PC-3 (cell line): Measurements from ENCODE around the gene ZNF488.
A peak's percentile ranks its signal among the peaks of the same experiment; 100 is the strongest.

Experiments
- EZH2 ChIP-seq: fragments of 300-600 bp; sonication (generic); IDR thresholded peaks from one replicate; pipeline ENCODE4 v1.6.1; 2017; ENCODE audit warnings: antibody characterized with exemption, mild to moderate bottlenecking, low read length; ENCODE audit not compliant: unreplicated experiment
- TF ChIP-seq, protein P1 (sequence below): fragments of 300-600 bp; sonication (generic); conservative IDR thresholded peaks from 2 replicates; pipeline ENCODE4 v1.5.1; 2017; ENCODE audit warnings: antibody characterized with exemption, low read depth, mild to moderate bottlenecking, low read length

DNA sequence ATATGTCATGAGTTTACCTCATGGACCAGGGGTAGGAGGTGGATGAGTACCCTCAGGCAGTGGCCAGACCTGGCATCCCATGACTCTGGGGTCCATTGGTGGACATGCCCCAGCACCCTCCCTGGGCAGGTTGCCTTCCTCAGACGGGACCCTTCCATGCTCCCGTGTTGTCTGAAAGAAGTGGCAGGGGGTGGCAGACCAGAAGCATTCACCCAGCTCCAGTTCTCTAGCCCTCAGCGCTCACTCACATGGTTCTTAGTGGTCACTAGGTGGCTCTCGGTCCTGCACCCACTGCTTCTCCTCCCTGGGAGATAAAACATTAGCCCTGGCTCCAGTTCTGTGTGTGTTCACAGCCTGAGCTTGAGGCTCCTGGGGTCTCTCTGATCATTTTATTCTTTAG, 29.9 kb downstream of the ZNF488 start:
- TF ChIP-seq, protein P1, sequence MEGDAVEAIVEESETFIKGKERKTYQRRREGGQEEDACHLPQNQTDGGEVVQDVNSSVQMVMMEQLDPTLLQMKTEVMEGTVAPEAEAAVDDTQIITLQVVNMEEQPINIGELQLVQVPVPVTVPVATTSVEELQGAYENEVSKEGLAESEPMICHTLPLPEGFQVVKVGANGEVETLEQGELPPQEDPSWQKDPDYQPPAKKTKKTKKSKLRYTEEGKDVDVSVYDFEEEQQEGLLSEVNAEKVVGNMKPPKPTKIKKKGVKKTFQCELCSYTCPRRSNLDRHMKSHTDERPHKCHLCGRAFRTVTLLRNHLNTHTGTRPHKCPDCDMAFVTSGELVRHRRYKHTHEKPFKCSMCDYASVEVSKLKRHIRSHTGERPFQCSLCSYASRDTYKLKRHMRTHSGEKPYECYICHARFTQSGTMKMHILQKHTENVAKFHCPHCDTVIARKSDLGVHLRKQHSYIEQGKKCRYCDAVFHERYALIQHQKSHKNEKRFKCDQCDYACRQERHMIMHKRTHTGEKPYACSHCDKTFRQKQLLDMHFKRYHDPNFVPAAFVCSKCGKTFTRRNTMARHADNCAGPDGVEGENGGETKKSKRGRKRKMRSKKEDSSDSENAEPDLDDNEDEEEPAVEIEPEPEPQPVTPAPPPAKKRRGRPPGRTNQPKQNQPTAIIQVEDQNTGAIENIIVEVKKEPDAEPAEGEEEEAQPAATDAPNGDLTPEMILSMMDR = peak; percentile 49
- TF ChIP-seq EZH2 = no peak
